GM23338 (cell line): Measurements from ENCODE around the gene PRCC. TPM values are rescaled to one million over a fixed set of nuclear protein-coding genes. Genes with fewer than 3 reads are reported as not detected.

Experiments used
- CREB1 ChIP-seq: fragments of 250-450 bp; sonication (Bioruptor Pico); IDR thresholded peaks from 2 replicates; pipeline ENCODE4 v1.5.0; 2020; ENCODE audit warnings: low read depth, mild to moderate bottlenecking, moderate library complexity
- CTCF ChIP-seq, 2 experiments: fragments of 200-600 bp in 1 of 2; sonication (generic) in 1 of 2; conservative IDR thresholded peaks; 2 replicates each; pipeline versions ENCODE4 v1.5.1 to v1.6.1; 2016 to 2017; ENCODE audit warnings: antibody characterized with exemption in 2 of 2, low read depth in 2 of 2, mild to moderate bottlenecking in 2 of 2, moderate library complexity in 1 of 2
- ETS1 ChIP-seq: IDR thresholded peaks from 2 replicates; pipeline ENCODE4 v1.6.1; 2016; ENCODE audit warnings: antibody characterized with exemption
- EZH2 ChIP-seq: fragments of 200-600 bp; sonication (generic); IDR thresholded peaks from one replicate; pipeline ENCODE4 v1.8.0; 2017; ENCODE audit warnings: antibody characterized with exemption, mild to moderate bottlenecking, low read depth; ENCODE audit not compliant: unreplicated experiment
- JUNB ChIP-seq: IDR thresholded peaks from one replicate; pipeline ENCODE4 v1.6.1; 2016; ENCODE audit warnings: antibody characterized with exemption; ENCODE audit not compliant: unreplicated experiment
- NANOG ChIP-seq: IDR thresholded peaks from 2 replicates; pipeline ENCODE4 v1.6.1; 2016; ENCODE audit warnings: antibody characterized with exemption, borderline replicate concordance
- REST ChIP-seq: IDR thresholded peaks from one replicate; pipeline ENCODE4 v1.6.1; 2018; ENCODE audit warnings: antibody characterized with exemption; ENCODE audit not compliant: unreplicated experiment
- STAT1 ChIP-seq: IDR thresholded peaks from one replicate; pipeline ENCODE4 v1.6.1; 2016; ENCODE audit warnings: antibody characterized with exemption; ENCODE audit not compliant: unreplicated experiment
- ZNF114 ChIP-seq: fragments of 250-450 bp; sonication (Bioruptor Pico); IDR thresholded peaks from 2 replicates; pipeline ENCODE4 v1.5.0; 2020; ENCODE audit warnings: mild to moderate bottlenecking, moderate library complexity
- ZNF331 ChIP-seq: fragments of 250-450 bp; sonication (Bioruptor Pico); IDR thresholded peaks from 2 replicates; pipeline ENCODE4 v1.5.0; 2020; ENCODE audit warnings: low read depth, mild to moderate bottlenecking, moderate library complexity
- ZNF462 ChIP-seq: fragments of 250-450 bp; sonication (Bioruptor Pico); IDR thresholded peaks from 2 replicates; pipeline ENCODE4 v1.5.0; 2020; ENCODE audit warnings: mild to moderate bottlenecking, moderate library complexity
- polyA plus RNA-seq: library from polyadenylated mRNA; unstranded; fragments of >200 nt; fragmentation: Nextera tagmentation; extraction: Ambion mirVana; gene quantifications from 2 replicates; pipeline ENCODE4 v1.2.1, GENCODE V29; 2016
- total RNA-seq: library from RNA; depleted of rRNA; stranded (reverse); fragments of >200 nt; shearing (Covaris generic); gene quantifications from 2 replicates; pipeline ENCODE4 v1.2.3, GENCODE V29; 2014

The PRCC gene
- total and polyA plus RNA-seq, 2 experiments from 2014 or later: 66.2 to 72.9 TPM

GRCh38 chr1:156847591-156848460 is 80.5 kb downstream of the PRCC start (continued):
- TF ChIP-seq ZNF462 (CRISPR knock-in tag) (no peak), NANOG (no peak), CTCF (conservative IDR thresholded peaks at IDR 0.05; ENCODE audit: low read depth in 2 of 2) (no peak), REST (no peak), ETS1 (no peak), JUNB (no peak), ZNF114 (CRISPR knock-in tag) (no peak), STAT1 (no peak), CREB1 (CRISPR knock-in tag) (no peak), ZNF331 (CRISPR knock-in tag) (no peak), EZH2 (no peak)
